OCI-LY7 (cell line): Measurements from ENCODE around the gene ACKR4.

Experiments
- EZH2phosphoT487 ChIP-seq: fragments of 200-600 bp; sonication (generic); IDR thresholded peaks from 2 replicates; pipeline ENCODE4 v1.6.1; 2018; ENCODE audit warnings: low read depth, borderline replicate concordance, mild to moderate bottlenecking, mixed run types, antibody characterized with exemption, low read length, moderate library complexity, mixed read lengths
- TF ChIP-seq, protein P1 (sequence below): fragments of 200-600 bp; sonication (generic); conservative IDR thresholded peaks from 2 replicates; pipeline ENCODE4 v1.5.1; 2014; ENCODE audit warnings: mild to moderate bottlenecking, antibody characterized with exemption, low read length, moderate library complexity, mixed read lengths

DNA sequence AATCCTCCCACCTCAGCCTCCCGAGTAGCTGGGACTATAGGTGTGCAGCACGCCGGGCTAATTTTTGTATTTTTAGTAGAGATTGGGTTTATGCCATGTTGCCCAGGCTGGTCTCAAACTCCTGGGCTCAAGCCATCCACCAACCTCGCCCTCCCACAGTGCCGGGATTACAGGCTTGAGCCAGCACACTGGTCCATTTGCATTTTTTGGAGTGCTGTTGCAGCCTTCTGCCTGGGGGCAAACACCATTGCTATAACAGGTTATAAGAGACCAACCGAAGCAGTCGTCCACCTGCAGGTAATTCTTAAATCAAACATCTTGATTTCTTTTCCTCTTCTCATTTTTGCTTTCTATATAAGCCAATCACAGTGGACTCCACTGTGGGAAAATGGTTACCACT, 27.7 kb downstream of the ACKR4 start:
- TF ChIP-seq, protein P1, sequence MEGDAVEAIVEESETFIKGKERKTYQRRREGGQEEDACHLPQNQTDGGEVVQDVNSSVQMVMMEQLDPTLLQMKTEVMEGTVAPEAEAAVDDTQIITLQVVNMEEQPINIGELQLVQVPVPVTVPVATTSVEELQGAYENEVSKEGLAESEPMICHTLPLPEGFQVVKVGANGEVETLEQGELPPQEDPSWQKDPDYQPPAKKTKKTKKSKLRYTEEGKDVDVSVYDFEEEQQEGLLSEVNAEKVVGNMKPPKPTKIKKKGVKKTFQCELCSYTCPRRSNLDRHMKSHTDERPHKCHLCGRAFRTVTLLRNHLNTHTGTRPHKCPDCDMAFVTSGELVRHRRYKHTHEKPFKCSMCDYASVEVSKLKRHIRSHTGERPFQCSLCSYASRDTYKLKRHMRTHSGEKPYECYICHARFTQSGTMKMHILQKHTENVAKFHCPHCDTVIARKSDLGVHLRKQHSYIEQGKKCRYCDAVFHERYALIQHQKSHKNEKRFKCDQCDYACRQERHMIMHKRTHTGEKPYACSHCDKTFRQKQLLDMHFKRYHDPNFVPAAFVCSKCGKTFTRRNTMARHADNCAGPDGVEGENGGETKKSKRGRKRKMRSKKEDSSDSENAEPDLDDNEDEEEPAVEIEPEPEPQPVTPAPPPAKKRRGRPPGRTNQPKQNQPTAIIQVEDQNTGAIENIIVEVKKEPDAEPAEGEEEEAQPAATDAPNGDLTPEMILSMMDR = no peak
- TF ChIP-seq EZH2phosphoT487 = no peak
